ENCODE data around the gene PSME2.

Gene PSME2

GRCh38 chr14:24131549-24131966 is 14.9 kb downstream of the PSME2 start:
- no peak for TF ChIP-seq CTCF (IDR thresholded peaks at IDR 0.05)
- intact Hi-C loops (cut with DNase I; ENCODE audit: low total_unique reads): no loop called here

DNA sequence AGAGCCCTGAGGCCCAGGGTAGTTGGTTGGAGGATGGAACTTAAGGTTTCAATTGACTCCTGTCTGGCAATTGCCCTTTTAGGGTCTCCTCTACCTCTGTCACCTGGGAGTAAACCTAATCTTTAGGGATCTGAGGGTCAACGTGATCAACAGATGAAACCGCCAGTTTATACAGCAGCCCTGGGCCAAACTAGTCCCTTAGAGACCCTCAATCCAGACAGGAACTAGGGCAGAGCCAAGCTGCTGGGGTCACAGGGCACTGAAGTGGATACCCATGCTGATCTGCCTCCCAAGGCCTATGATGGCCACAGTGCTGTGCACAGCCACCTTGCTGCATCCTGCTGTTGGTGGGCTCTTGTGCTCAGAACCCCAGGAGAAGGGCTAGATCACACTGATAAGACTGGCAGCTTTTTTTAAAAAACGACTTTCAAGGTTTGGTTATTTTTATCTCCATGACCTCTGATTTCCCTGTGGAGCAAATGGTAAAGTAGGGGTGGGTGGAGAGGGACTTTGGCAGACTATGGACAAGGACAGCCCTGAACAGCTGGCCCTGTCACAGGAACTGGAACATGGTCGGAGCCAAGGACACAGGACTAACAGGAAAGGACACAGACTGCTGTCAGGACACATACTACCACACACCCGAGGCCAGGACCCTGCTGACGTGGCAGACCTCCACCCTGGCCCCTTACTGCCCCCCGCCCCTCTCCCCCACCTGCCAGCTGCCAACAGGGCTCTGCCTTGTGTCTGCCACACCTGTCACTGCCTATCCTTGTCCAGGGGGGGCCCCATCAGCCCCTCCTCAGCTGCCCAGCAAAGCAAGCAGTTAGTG is 15.5 kb downstream of the PSME2 start:
- Histone ChIP-seq H3K9me3 (no peaks in the 10 kb centered on the region), H3K4me3 (no peak overlapping the region), H3K27ac (no peak overlapping the region), H3K36me3 (peaks cover 0 to 6% (median 0%) of the 10 kb centered on the region in 3 donors), H3K4me1 (peaks cover 0 to 12% (median 4%) of the 10 kb centered on the region in 4 donors), H3K27me3 (no peaks in the 10 kb centered on the region)
- TF ChIP-seq CTCF (IDR thresholded peaks at IDR 0.05): no peak
- DNase-seq: no peak
- intact Hi-C loops (cut with DNase I; ENCODE audit: low total_unique reads): no loop called here

More at GRCh38 chr14:24131549-24131966, 14.9 kb downstream of the PSME2 start:
- Histone ChIP-seq H3K27me3 (no peaks in the 10 kb centered on the region), H3K36me3 (peaks cover 0 to 6% (median 0%) of the 10 kb centered on the region in 3 donors), H3K4me1 (peaks cover 0 to 15% (median 6%) of the 10 kb centered on the region in 4 donors), H3K4me3 (no peak overlapping the region), H3K27ac (no peak overlapping the region), H3K9me3 (no peaks in the 10 kb centered on the region)
- DNase-seq: no peak

GRCh38 chr14:24130380-24130716 is 16.1 kb downstream of the PSME2 start, which contains the start of gene FITM1:
Gene FITM1, plus strand, starts transcription at chr14:24130659. Its CDS starts 905 bp downstream, at chr14:24131564.
- Histone ChIP-seq H3K4me1 (peaks cover 0 to 10% (median 1%) of the 10 kb centered on the region in 4 donors), H3K4me3 (no peak within 1 kb of the TSS), H3K27ac (no peak within 1 kb of the TSS), H3K36me3 (peaks cover 0 to 6% (median 0%) of the 10 kb centered on the region in 3 donors), H3K9me3 (no peaks in the 10 kb centered on the region), H3K27me3 (no peaks in the 10 kb centered on the region)
- intact Hi-C loops (cut with DNase I; ENCODE audit: low total_unique reads): no loop called here
- no peak for DNase-seq
- no peak for TF ChIP-seq CTCF (IDR thresholded peaks at IDR 0.05)

GRCh38 chr14:24129410-24129998 is 16.9 kb downstream of the PSME2 start:
- intact Hi-C loops (cut with DNase I; ENCODE audit: low total_unique reads): no loop called here
- no peak overlapping the region for H3K4me3 ChIP-seq
- H3K4me1 ChIP-seq: peaks cover 0 to 9% (median 0%) of the 10 kb centered on the region in 4 donors
- H3K36me3 ChIP-seq: peaks cover 0 to 8% (median 0%) of the 10 kb centered on the region in 3 donors
- H3K27ac ChIP-seq: no peak overlapping the region
- no peaks in the 10 kb centered on the region for H3K27me3 ChIP-seq
- H3K9me3 ChIP-seq: no peaks in the 10 kb centered on the region
- TF ChIP-seq CTCF (IDR thresholded peaks at IDR 0.05): no peak
- peak in 1 of 2 donors; percentile 31 for DNase-seq

GRCh38 chr14:24127673-24128072 is 18.7 kb downstream of the PSME2 start:
- TF ChIP-seq CTCF (IDR thresholded peaks at IDR 0.05): no peak
- intact Hi-C loops (cut with DNase I; ENCODE audit: low total_unique reads): no loop called here
- peaks cover 13 to 26% (median 13%) of the 10 kb centered on the region in 3 donors for H3K36me3 ChIP-seq
- DNase-seq: peak in 1 of 2 donors; percentile 1
- H3K9me3 ChIP-seq: no peaks in the 10 kb centered on the region
- H3K4me1 ChIP-seq: peaks cover 0 to 9% (median 0%) of the 10 kb centered on the region in 4 donors
- H3K27me3 ChIP-seq: no peaks in the 10 kb centered on the region
- no peak overlapping the region for H3K27ac ChIP-seq
- no peak overlapping the region for H3K4me3 ChIP-seq
